IMR-90 (cell line): ENCODE results near the gene TNFAIP8L1. TPM values are rescaled to one million over a fixed set of nuclear protein-coding genes. Genes with fewer than 3 reads are reported as not detected.

Experiments
- ATAC-seq: fragments of 200-7000 bp; cut with Tn5 transposase; 2 replicates; pipeline ENCODE4 v1.9.1; 2020; ENCODE audit warnings: low read depth, mild to moderate bottlenecking, moderate library complexity
- BruUV-seq: library from RNA; stranded (reverse); fragments of 400-500 nt; replicated peaks from 2 replicates; lab custom pipeline; 2021; lab: Mats Ljungman, UMichigan
- CTCF ChIA-PET: fragments of 300-600 bp; formaldehyde crosslinking; extraction: SDS; loops from one replicate; lab custom pipeline; 2021; ENCODE audit warnings: antibody characterized with exemption; lab: Yijun Ruan, JAX
- POLR2A ChIA-PET: fragments of 300-600 bp; sonication (Branson Sonifier 250); formaldehyde crosslinking; loops from one replicate; lab custom pipeline; 2022; ENCODE audit warnings: antibody characterized with exemption; ENCODE audit not compliant: unreplicated experiment; lab: Charles Lee
- DNase-seq: peaks from one replicate; pipeline ENCODE4 v3.0.0; 2013
- H2AFZ ChIP-seq: replicated peaks from 2 replicates; pipeline ENCODE3; 2013; ENCODE audit warnings: low read length, mild to moderate bottlenecking; ENCODE audit not compliant: poor library complexity
- H2AK5ac ChIP-seq: 2 replicates; pipeline ENCODE4 v1.6.1; 2013; ENCODE audit warnings: low read depth, low read length, inconsistent platforms
- H2AK9ac ChIP-seq: replicated peaks from 2 replicates; pipeline ENCODE3; 2013; ENCODE audit warnings: mild to moderate bottlenecking, low read depth, low read length, moderate library complexity; ENCODE audit not compliant: poor library complexity
- H2BK120ac ChIP-seq: 2 replicates; pipeline ENCODE4 v1.6.1; 2013; ENCODE audit warnings: low read depth, low read length, inconsistent platforms
- H2BK15ac ChIP-seq: 3 replicates; pipeline ENCODE4 v1.6.1; 2013; ENCODE audit warnings: low read depth, low read length, inconsistent platforms
- H2BK20ac ChIP-seq: 2 replicates; pipeline ENCODE4 v1.6.1; 2013; ENCODE audit warnings: low read depth, mild to moderate bottlenecking, inconsistent platforms, low read length, moderate library complexity
- H2BK5ac ChIP-seq: 2 replicates; pipeline ENCODE4 v1.6.1; 2013; ENCODE audit warnings: mild to moderate bottlenecking, low read depth, low read length, inconsistent platforms; ENCODE audit not compliant: poor library complexity, severe bottlenecking
- H3K14ac ChIP-seq: replicated peaks from 2 replicates; pipeline ENCODE4 v1.6.1; 2013; ENCODE audit warnings: low read depth, low read length, inconsistent platforms
- H3K18ac ChIP-seq: 2 replicates; pipeline ENCODE4 v1.6.1; 2013; ENCODE audit warnings: low read depth, low read length, control low read depth
- H3K23ac ChIP-seq: 2 replicates; pipeline ENCODE4 v1.6.1; 2013; ENCODE audit warnings: low read depth, low read length, inconsistent platforms
- H3K27ac ChIP-seq: 2 replicates; pipeline ENCODE4 v1.5.1; 2013; ENCODE audit warnings: mild to moderate bottlenecking, control low read depth, low read length; ENCODE audit not compliant: insufficient read depth
- H3K27me3 ChIP-seq: 2 replicates; pipeline ENCODE4 v1.6.1; 2013; ENCODE audit warnings: low read length; ENCODE audit not compliant: control insufficient read depth, insufficient read depth
- H3K36me3 ChIP-seq: 2 replicates; pipeline ENCODE4 v1.6.1; 2013; ENCODE audit warnings: low read length, mixed read lengths; ENCODE audit not compliant: control insufficient read depth, insufficient read depth
- H3K4ac ChIP-seq: 2 replicates; pipeline ENCODE4 v1.6.1; 2013; ENCODE audit warnings: low read depth, low read length, inconsistent platforms
- H3K4me1 ChIP-seq: 2 replicates; pipeline ENCODE4 v1.6.1; 2013; ENCODE audit warnings: low read length, mixed read lengths; ENCODE audit not compliant: control insufficient read depth, insufficient read depth
- H3K4me2 ChIP-seq: 2 replicates; pipeline ENCODE4 v1.6.1; 2013; ENCODE audit warnings: low read depth, mild to moderate bottlenecking, control low read depth, low read length, moderate library complexity
- H3K4me3 ChIP-seq: 2 replicates; pipeline ENCODE4 v1.5.1; 2013; ENCODE audit warnings: low read depth, mild to moderate bottlenecking, control low read depth, low read length, moderate library complexity; ENCODE audit not compliant: insufficient read depth
- H3K56ac ChIP-seq: 2 replicates; pipeline ENCODE4 v1.6.1; 2013; ENCODE audit warnings: low read length, inconsistent platforms; ENCODE audit not compliant: insufficient read depth; ENCODE audit errors: extremely low read depth
- H3K79me1 ChIP-seq, 2 experiments: 2 replicates each; pipeline ENCODE4 v1.6.1; 2013; ENCODE audit warnings: low read length in 2 of 2, inconsistent platforms in 1 of 2, low read depth in 1 of 2
- H3K9ac ChIP-seq: 2 replicates; pipeline ENCODE4 v1.6.1; 2013; ENCODE audit warnings: low read depth, low read length, control low read depth
- H3K9me1 ChIP-seq: 2 replicates; pipeline ENCODE4 v1.6.1; 2013; ENCODE audit warnings: low read length, inconsistent platforms; ENCODE audit not compliant: insufficient read depth
- H3K9me3 ChIP-seq: 2 replicates; pipeline ENCODE4 v1.6.1; 2013; ENCODE audit warnings: low read length; ENCODE audit not compliant: control insufficient read depth, insufficient read depth
- H4K20me1 ChIP-seq: 2 replicates; pipeline ENCODE4 v1.6.1; 2013; ENCODE audit warnings: low read length, inconsistent platforms; ENCODE audit not compliant: insufficient read depth
- H4K5ac ChIP-seq: 2 replicates; pipeline ENCODE4 v1.6.1; 2013; ENCODE audit warnings: mild to moderate bottlenecking, low read depth, low read length, control low read depth
- H4K8ac ChIP-seq, 2 experiments: 2 replicates each; pipeline ENCODE4 v1.6.1; 2013; ENCODE audit warnings: low read depth in 2 of 2, low read length in 2 of 2, control low read depth in 1 of 2, inconsistent platforms in 1 of 2
- H4K91ac ChIP-seq: 2 replicates; pipeline ENCODE4 v1.6.1; 2013; ENCODE audit warnings: low read depth, low read length, inconsistent platforms; ENCODE audit not compliant: insufficient read depth
- POLR2A ChIP-seq: IDR thresholded peaks from 2 replicates; pipeline ENCODE4 v1.6.1; 2012; ENCODE audit warnings: mild to moderate bottlenecking, low read depth, low read length
- WGBS, 2 experiments: methylation state at CpG; one replicate each; pipeline versions ENCODE4 v1.1.5 to v1.1.7; 2013; ENCODE audit warnings: missing lambda C conversion rate in 2 of 2; ENCODE audit not compliant: insufficient read length in 1 of 2; ENCODE audit errors: extremely low coverage in 2 of 2; 5-methylcytosine and 5-hydroxymethylcytosine counted together
- dilution Hi-C: fragments of 300-500 bp; cut with HindIII; formaldehyde crosslinking; loops from one replicate; pipeline ENCODE4 v1.14.3; 2018; ENCODE audit warnings: low sequenced_read_pairs; ENCODE audit not compliant: unreplicated experiment
- in situ Hi-C: fragments of 300-500 bp; cut with MboI; formaldehyde crosslinking; loops from 3 replicates; pipeline ENCODE4 v1.14.3; 2019; ENCODE audit warnings: low sequenced_read_pairs, inconsistent platforms, mixed read lengths
- intact Hi-C: fragments of 100-400 bp; cut with micrococcal nuclease; formaldehyde crosslinking; loops from 2 replicates; pipeline ENCODE4 v1.10.0; 2022
- polyA plus RNA-seq, 3 experiments: library from polyadenylated mRNA; depleted of rRNA; stranded (reverse); fragments of >200 nt; gene quantifications; 2 replicates each; pipeline ENCODE4 v1.2.3, GENCODE V29; 2012; ENCODE audit warnings: low replicate concordance in 1 of 3
- total RNA-seq: library from RNA; depleted of rRNA; stranded (reverse); fragments of >200 nt; gene quantifications from 2 replicates; pipeline ENCODE4 v1.2.3, GENCODE V29; 2012

Gene TNFAIP8L1
- total and polyA plus RNA-seq, 2 of the 4 experiments (the other 2 are of a cell fraction), result 2.5 to 6.0 TPM

DNA sequence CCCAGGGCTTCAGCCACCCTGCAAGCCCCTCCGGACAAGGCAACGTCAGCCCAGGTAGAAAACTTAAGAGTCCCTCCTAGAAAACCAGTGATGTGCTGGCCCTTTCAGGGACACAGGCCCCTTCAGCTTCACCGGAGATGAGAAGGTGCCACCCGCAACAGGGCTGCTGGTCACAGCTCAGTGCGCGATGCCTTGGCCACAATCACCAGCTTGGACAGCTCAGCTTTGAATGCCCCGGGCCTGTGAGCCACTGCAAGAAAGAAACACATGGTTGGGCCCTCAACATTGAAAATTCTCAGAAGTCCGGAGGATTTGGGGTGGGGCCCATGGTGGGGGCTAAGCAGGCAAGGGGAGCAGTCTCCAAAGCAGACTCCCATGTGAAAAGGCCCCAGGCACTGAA, 18.5 kb downstream of the TNFAIP8L1 start:
- no peak overlapping the region for H2BK5ac ChIP-seq
- H3K27ac ChIP-seq, result no peak overlapping the region
- H3K9me1 ChIP-seq, result no peaks in the 10 kb centered on the region
- H3K56ac ChIP-seq, result no peak overlapping the region
- dilution Hi-C loops (no loop called here), intact Hi-C loops (no loop called here), in situ Hi-C loops (no loop called here)
- POLR2A ChIA-PET, result no interaction called here
- H2AK9ac ChIP-seq, result no peak overlapping the region
- H3K4ac ChIP-seq, result no peak overlapping the region
- H2BK20ac ChIP-seq, result no peak overlapping the region
- no peak for ATAC-seq
- no peak overlapping the region for H3K18ac ChIP-seq
- CTCF ChIA-PET, result no interaction called here
- no peak overlapping the region for H3K4me3 ChIP-seq
- no peaks in the 10 kb centered on the region for H3K4me1 ChIP-seq
- no peak overlapping the region for H3K4me2 ChIP-seq
- H3K36me3 ChIP-seq, result peaks cover 61% of the 10 kb centered on the region
- peaks cover 3 to 33% of the 10 kb centered on the region in 2 experiments; a peak in 2 of 4 replicates for H3K79me1 ChIP-seq
- H2BK15ac ChIP-seq, result no peak overlapping the region
- H4K20me1 ChIP-seq, result peaks cover 35% of the 10 kb centered on the region
- H3K23ac ChIP-seq, result no peak overlapping the region
- no peak overlapping the region for H4K5ac ChIP-seq
- TF ChIP-seq POLR2A, result no peak
- no peak overlapping the region for H2AFZ ChIP-seq
- H2BK120ac ChIP-seq, result no peak overlapping the region
- no peak overlapping the region for H3K14ac ChIP-seq
- no peak for DNase-seq
- BruUV-seq, result TSS peak; percentile 89
- H3K27me3 ChIP-seq, result no peaks in the 10 kb centered on the region
- no peak overlapping the region for H2AK5ac ChIP-seq
- no peaks in the 10 kb centered on the region; the same call in 1 of the 2 replicates for H3K9me3 ChIP-seq
- no peak overlapping the region for H4K8ac ChIP-seq
- H3K9ac ChIP-seq, result no peak overlapping the region
- no peak overlapping the region for H4K91ac ChIP-seq
- 97% methylated on average over 5 of the region's 8 CpGs; no CpG with 5 or more reads in 1 of the 2 experiments for WGBS, 2 experiments
